Trophoblast cell (in vitro differentiated cells and primary cell): ENCODE results near the gene TLR1.
"Not testable (repeated sequence)": the region's sequence is repeated elsewhere in the genome, so short reads cannot be mapped to it uniquely, and the experiment has no call there.

Experiments
- DNase-seq, 2 donors: peaks; one replicate each; pipeline ENCODE4 v3.0.0-alpha.2; 2016
- H2AFZ ChIP-seq: 2 replicates; pipeline ENCODE4 v1.6.1; 2013; ENCODE audit warnings: low read length, moderate library complexity, mild to moderate bottlenecking; ENCODE audit not compliant: insufficient read depth, poor library complexity
- H2AK5ac ChIP-seq: 2 replicates; pipeline ENCODE4 v1.6.1; 2013; ENCODE audit warnings: mild to moderate bottlenecking, low read length
- H2BK120ac ChIP-seq: 2 replicates; pipeline ENCODE4 v1.6.1; 2013; ENCODE audit warnings: low read length, mild to moderate bottlenecking, moderate library complexity; ENCODE audit not compliant: insufficient read depth, poor library complexity
- H2BK12ac ChIP-seq: 2 replicates; pipeline ENCODE4 v1.6.1; 2013; ENCODE audit warnings: mild to moderate bottlenecking, low read length, moderate library complexity
- H2BK5ac ChIP-seq: 2 replicates; pipeline ENCODE4 v1.6.1; 2013; ENCODE audit warnings: low read length, low read depth, moderate library complexity, mild to moderate bottlenecking; ENCODE audit not compliant: poor library complexity
- H3K14ac ChIP-seq: 2 replicates; pipeline ENCODE4 v1.6.1; 2013; ENCODE audit warnings: mild to moderate bottlenecking, low read length
- H3K18ac ChIP-seq: 2 replicates; pipeline ENCODE4 v1.6.1; 2013; ENCODE audit warnings: mild to moderate bottlenecking, low read length
- H3K23ac ChIP-seq: 2 replicates; pipeline ENCODE4 v1.6.1; 2013; ENCODE audit warnings: low read length
- H3K27ac ChIP-seq: 2 replicates; pipeline ENCODE4 v1.5.1; 2013; ENCODE audit warnings: low read depth, mild to moderate bottlenecking, inconsistent platforms, low read length, moderate library complexity
- H3K27me3 ChIP-seq: 2 replicates; pipeline ENCODE4 v1.6.1; 2013; ENCODE audit warnings: inconsistent platforms, mild to moderate bottlenecking, low read length, moderate library complexity; ENCODE audit not compliant: insufficient read depth
- H3K36me3 ChIP-seq, 2 experiments: 1 replicate in 1 of 2; 2 replicates in 1 of 2; pipeline ENCODE4 v1.6.1; 2013; ENCODE audit warnings: low read length in 2 of 2, mild to moderate bottlenecking in 2 of 2, moderate library complexity in 1 of 2; ENCODE audit not compliant: insufficient read depth in 2 of 2, control insufficient read depth in 1 of 2
- H3K4ac ChIP-seq: 2 replicates; pipeline ENCODE4 v1.6.1; 2013; ENCODE audit warnings: low read depth, mild to moderate bottlenecking, low read length, moderate library complexity
- H3K4me1 ChIP-seq, 2 experiments: 1 replicate in 1 of 2; 2 replicates in 1 of 2; pipeline ENCODE4 v1.6.1; 2013; ENCODE audit warnings: low read length in 2 of 2, mild to moderate bottlenecking in 2 of 2, moderate library complexity in 1 of 2; ENCODE audit not compliant: insufficient read depth in 2 of 2, control insufficient read depth in 1 of 2
- H3K4me2 ChIP-seq: 2 replicates; pipeline ENCODE4 v1.6.1; 2013; ENCODE audit warnings: inconsistent platforms, mild to moderate bottlenecking, low read length, moderate library complexity
- H3K4me3 ChIP-seq: 2 replicates; pipeline ENCODE4 v1.5.1; 2013; ENCODE audit warnings: mild to moderate bottlenecking, low read depth, low read length, inconsistent platforms
- H3K79me1 ChIP-seq: one replicate; pipeline ENCODE4 v1.6.1; 2013; ENCODE audit warnings: low read length
- H3K79me2 ChIP-seq: 2 replicates; pipeline ENCODE4 v1.6.1; 2013; ENCODE audit warnings: low read length, mild to moderate bottlenecking; ENCODE audit not compliant: control insufficient read depth, insufficient read depth, poor library complexity
- H3K9ac ChIP-seq: 2 replicates; pipeline ENCODE4 v1.6.1; 2013; ENCODE audit warnings: mild to moderate bottlenecking, low read length
- H3K9me3 ChIP-seq: 2 replicates; pipeline ENCODE4 v1.6.1; 2013; ENCODE audit warnings: low read depth, mild to moderate bottlenecking, control low read depth, inconsistent platforms, low read length; ENCODE audit not compliant: insufficient read depth
- H4K12ac ChIP-seq: 2 replicates; pipeline ENCODE4 v1.6.1; 2013; ENCODE audit warnings: low read depth, mild to moderate bottlenecking, low read length, moderate library complexity
- H4K8ac ChIP-seq: 2 replicates; pipeline ENCODE4 v1.6.1; 2013; ENCODE audit warnings: low read depth, mild to moderate bottlenecking, low read length, moderate library complexity
- H4K91ac ChIP-seq: one replicate; pipeline ENCODE4 v1.6.1; 2013; ENCODE audit warnings: low read depth, mild to moderate bottlenecking, low read length, moderate library complexity
- WGBS: extraction: QIAGEN DNeasy Blood & Tissue Kit; methylation state at CpG from one replicate; pipeline ENCODE4 v1.1.7; 2013; ENCODE audit warnings: missing lambda C conversion rate; ENCODE audit not compliant: insufficient read length, insufficient coverage; ENCODE audit errors: extremely low coverage; 5-methylcytosine and 5-hydroxymethylcytosine counted together

Gene TLR1

GRCh38 chr4:38775326-38775725 is 29.3 kb downstream of the TLR1 start:
- H3K27me3 ChIP-seq, result no peaks in the 10 kb centered on the region
- H3K23ac ChIP-seq, result no peak overlapping the region
- no peak overlapping the region for H4K91ac ChIP-seq
- H4K8ac ChIP-seq, result no peak overlapping the region
- no peak overlapping the region for H3K4me3 ChIP-seq
- H3K4ac ChIP-seq, result no peak overlapping the region
- H3K14ac ChIP-seq, result no peak overlapping the region
- peaks cover 1% of the 10 kb centered on the region for H3K9me3 ChIP-seq
- no peaks in the 10 kb centered on the region for H3K4me1 ChIP-seq
- no peak overlapping the region for H3K9ac ChIP-seq
- H2BK5ac ChIP-seq, result no peak overlapping the region
- no peak overlapping the region for H2BK120ac ChIP-seq
- H3K36me3 ChIP-seq, result no peaks in the 10 kb centered on the region
- no peaks in the 10 kb centered on the region for H3K79me2 ChIP-seq
- no peak overlapping the region for H2AK5ac ChIP-seq
- H4K12ac ChIP-seq, result no peak overlapping the region
- WGBS, result no CpG with 5 or more reads among the region's 2 CpGs
- no peak overlapping the region for H2AFZ ChIP-seq
- H3K4me2 ChIP-seq, result no peak overlapping the region
- H3K79me1 ChIP-seq, result no peaks in the 10 kb centered on the region
- H3K27ac ChIP-seq, result no peak overlapping the region
- no peak for DNase-seq
- no peak overlapping the region for H3K18ac ChIP-seq
- H2BK12ac ChIP-seq, result no peak overlapping the region

GRCh38 chr4:38774181-38774955 is 30.2 kb downstream of the TLR1 start:
- Histone ChIP-seq H2BK12ac (no peak overlapping the region), H3K4ac (no peak overlapping the region), H2AFZ (no peak overlapping the region), H3K79me1 (no peaks in the 10 kb centered on the region), H3K9me3 (peaks cover 4% of the 10 kb centered on the region), H3K18ac (no peak overlapping the region), H3K9ac (no peak overlapping the region), H3K4me3 (no peak overlapping the region), H3K4me2 (no peak overlapping the region), H3K4me1 (no peaks in the 10 kb centered on the region), H3K27me3 (no peaks in the 10 kb centered on the region), H3K23ac (no peak overlapping the region), H3K14ac (no peak overlapping the region), H4K8ac (no peak overlapping the region), H3K27ac (no peak overlapping the region), H2AK5ac (no peak overlapping the region), H2BK5ac (no peak overlapping the region), H4K12ac (no peak overlapping the region), H2BK120ac (no peak overlapping the region), H3K79me2 (no peaks in the 10 kb centered on the region), H3K36me3 (no peaks in the 10 kb centered on the region), H4K91ac (no peak overlapping the region)
- DNase-seq, result no peak
- WGBS, result 100% methylated on average over 2 of the region's 8 CpGs

GRCh38 chr4:38770281-38770680 is 34.3 kb downstream of the TLR1 start:
- H4K8ac ChIP-seq, H2BK5ac ChIP-seq, H2BK120ac ChIP-seq, H3K4me2 ChIP-seq, H3K36me3 ChIP-seq, H3K9ac ChIP-seq, H2BK12ac ChIP-seq, H2AK5ac ChIP-seq, H2AFZ ChIP-seq, H4K91ac ChIP-seq, H3K4ac ChIP-seq, H3K23ac ChIP-seq, H3K79me2 ChIP-seq, H3K27me3 ChIP-seq, H3K4me3 ChIP-seq, H3K4me1 ChIP-seq, H3K9me3 ChIP-seq, H4K12ac ChIP-seq, H3K18ac ChIP-seq, H3K27ac ChIP-seq, H3K79me1 ChIP-seq, H3K14ac ChIP-seq, DNase-seq: not testable (repeated sequence)
- WGBS, result no CpG with 5 or more reads among the region's 2 CpGs

GRCh38 chr4:38769857-38770256 is 34.7 kb downstream of the TLR1 start:
- DNase-seq, result no peak
- Histone ChIP-seq H3K79me1 (no peaks in the 10 kb centered on the region), H3K4me3 (no peak overlapping the region), H3K27me3 (no peaks in the 10 kb centered on the region), H2AFZ (no peak overlapping the region), H4K8ac (no peak overlapping the region), H3K9me3 (peaks cover 4% of the 10 kb centered on the region), H2BK120ac (no peak overlapping the region), H4K12ac (no peak overlapping the region), H2BK12ac (no peak overlapping the region), H2AK5ac (no peak overlapping the region), H2BK5ac (no peak overlapping the region), H3K9ac (no peak overlapping the region), H3K36me3 (no peaks in the 10 kb centered on the region), H3K4me2 (no peak overlapping the region), H3K18ac (no peak overlapping the region), H3K4me1 (no peaks in the 10 kb centered on the region), H3K4ac (no peak overlapping the region), H3K14ac (no peak overlapping the region), H3K27ac (no peak overlapping the region), H4K91ac (no peak overlapping the region), H3K23ac (no peak overlapping the region), H3K79me2 (no peaks in the 10 kb centered on the region)
- WGBS, result no CpG with 5 or more reads among the region's 2 CpGs
